NCI-H2107 treated with DMSO at 0.1 percent for 48 hours (cell line): ENCODE results near the gene P3H2.
"Not testable (repeated sequence)": the region's sequence is repeated elsewhere in the genome, so short reads cannot be mapped to it uniquely, and the experiment has no call there.

ENCODE experiments used
- DNase-seq: peaks from one replicate; lab custom pipeline; 2025; ENCODE audit not compliant: unreplicated experiment; lab: John Stamatoyannopoulos, UW

P3H2 gene

DNA sequence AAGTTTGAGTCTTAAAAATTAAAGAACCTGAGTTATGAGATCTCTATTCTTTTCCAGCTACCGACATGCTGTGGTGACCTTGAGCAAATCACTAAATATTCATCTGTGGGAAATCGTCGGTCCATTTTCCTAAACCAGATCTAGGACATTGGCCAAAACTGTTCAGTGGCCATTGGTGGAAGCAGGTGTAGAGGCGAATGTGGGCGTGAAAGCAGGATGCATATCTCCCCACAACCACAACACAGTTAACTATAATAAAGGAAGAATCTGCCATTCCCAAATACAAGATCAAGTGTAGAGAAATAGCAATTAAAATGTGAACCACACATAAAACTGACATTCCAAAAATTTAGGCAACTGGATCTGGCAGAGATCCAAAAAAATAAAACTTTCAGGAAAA is 129.9 kb downstream of the P3H2 start:
- DNase-seq = no peak

DNA sequence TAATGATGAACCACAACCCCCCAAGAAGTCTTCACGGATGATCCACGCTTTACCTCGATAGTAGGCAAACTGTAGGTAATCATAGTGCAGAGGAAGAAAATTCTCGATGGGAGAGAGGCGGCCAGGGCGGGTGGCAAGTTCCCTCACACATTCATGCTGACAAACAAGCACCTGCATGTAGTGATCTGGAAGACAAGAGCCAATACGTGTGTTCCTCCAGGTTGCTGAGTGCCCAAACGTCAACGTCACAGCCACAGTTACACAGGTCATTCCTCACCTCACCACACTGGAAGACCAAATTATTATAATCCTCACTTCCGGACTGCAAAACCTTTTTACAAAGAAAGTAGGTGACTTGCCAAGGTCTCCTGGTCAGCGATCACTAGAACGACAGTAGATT is 131.8 kb downstream of the P3H2 start:
- DNase-seq = no peak

DNA sequence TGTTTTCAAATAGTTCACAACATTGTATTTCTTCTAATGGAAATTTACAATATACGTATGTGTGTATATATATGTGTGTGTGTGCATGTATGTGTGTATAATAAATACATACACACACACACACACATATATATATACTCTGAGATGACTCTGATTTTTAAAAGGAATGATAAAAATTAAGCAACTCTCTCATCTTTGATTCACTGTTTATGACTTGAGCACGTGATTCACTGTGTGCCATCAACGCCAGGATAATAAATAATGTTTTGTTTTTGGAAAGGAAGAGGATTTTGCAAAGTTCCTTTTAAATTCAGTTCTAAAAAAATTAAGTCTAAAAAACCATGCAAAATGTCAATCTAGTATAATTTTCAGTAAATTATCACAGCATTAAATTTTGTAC is 132.4 kb downstream of the P3H2 start:
- no peak for DNase-seq

DNA sequence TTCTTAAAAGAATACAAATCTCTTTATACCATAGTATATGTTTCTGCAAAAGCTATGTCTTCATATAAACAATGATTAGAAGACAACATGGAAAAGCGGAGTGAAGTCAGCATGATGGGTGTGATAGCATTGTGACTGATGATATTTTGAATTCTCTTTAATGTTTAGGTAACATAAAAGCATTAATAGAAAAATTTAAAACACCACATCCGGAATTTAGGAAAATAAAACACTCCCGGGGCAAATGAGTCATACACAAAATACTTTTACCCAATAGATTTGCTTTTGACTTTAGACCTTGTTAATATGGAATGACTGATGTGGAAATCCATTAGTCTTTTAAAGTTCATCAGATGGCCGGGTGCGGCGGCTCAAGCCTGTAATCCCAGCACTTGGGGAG is 134.7 kb downstream of the P3H2 start:
- DNase-seq = no peak

DNA sequence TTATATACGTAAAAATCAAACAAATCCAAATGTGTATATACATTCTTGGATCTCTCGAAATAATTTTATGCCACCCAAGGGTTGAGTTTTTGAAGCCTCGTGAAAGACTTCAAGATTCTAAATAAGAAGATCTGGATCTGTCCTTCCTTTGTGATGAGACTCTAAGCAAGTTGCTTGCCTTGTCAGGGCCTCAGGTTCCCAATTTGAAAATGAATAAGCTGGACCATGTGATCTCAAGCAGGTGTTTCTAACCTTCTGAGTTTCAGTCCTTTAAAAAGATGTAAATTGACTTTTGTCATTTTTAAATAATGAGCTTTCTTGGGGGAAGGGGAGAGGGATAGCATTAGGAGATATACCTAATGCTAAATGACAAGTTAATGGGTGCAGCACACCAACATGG is 137.1 kb downstream of the P3H2 start:
- no peak for DNase-seq

DNA sequence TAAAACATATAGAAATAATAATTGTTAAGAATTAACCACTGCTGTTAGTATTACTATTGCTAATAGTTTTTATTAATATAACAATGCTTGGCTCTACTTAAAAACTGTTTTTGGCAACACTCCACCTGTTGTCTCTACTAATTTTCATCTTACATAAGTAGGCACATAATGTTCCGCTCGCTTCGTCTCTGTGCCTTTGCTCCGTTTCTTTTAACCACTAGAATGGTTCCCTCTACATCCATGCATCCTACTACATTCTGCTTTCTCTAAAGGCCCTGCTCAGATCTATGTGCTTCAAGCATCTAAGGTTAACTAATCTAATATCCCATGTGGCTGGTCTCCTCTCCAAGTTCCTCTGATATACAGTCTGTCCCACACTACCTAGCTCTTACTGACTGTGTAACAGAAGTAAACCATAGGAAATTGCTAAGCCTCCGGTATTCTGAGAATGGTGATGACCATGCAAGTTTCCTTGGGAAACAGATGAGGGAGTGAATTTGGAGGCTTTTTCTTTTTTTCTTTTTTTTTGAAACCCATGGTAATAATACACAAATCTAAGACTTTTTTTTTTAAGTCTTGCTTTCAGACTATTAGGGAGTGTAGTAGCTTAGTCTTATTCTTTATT is 138.3 kb downstream of the P3H2 start:
- no peak for DNase-seq

DNA sequence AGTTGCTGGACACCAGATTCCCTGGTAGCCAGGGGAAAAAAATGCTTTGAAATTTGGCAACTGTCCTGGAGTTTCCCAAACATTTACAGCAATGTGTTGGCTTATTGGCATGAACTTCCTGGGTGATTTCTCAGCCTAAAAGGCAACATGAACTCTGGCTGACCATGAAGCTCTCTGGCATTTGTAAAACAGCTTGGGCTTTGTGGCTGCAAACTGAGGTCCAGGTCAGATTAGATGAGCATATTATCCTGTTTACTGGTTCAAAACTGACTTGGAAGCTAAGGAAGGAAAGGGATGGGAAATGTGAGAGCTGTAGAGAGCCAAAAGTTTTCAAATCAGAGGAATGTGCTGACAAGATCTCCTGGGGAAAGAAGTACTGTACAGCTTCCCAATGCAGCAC is 139.0 kb downstream of the P3H2 start:
- no peak for DNase-seq

DNA sequence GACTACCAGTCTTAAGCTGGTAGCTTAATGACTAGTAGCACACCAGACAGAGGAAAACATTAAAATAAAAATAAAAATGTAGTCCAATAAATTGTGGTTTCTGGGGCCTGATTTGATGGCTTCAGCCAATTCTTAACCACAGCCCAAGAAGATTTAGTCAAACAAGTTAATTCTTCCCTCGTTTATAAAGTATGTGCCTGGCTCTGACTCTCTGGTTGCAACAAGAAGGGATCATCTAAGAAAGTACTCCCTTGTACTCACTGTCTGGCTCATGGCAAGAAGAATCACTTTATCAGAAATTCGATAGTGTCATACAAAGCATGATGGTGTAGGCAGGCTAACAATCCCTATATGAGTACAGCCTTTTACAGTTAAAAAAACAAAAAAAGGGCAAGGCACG is 141.9 kb downstream of the P3H2 start:
- DNase-seq = no peak

DNA sequence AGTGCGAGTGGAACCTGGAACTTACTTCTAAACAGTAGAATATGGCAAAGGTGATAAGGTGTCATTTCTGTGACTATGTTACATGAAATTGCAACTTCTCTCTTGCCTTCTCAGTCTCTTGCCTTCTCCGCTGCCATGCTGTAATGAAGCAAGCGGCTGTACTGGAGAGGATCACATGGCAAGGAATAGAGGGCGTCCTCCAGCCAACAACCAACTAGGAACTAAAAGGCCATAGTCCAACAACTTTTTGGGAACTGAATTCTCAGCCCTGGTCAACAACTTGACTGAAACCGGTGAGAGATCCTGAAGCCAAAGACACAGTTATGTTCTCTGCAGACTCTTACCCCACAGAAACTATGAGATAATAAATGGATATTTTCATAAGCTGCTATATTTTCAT is 143.5 kb downstream of the P3H2 start:
- DNase-seq = no peak

DNA sequence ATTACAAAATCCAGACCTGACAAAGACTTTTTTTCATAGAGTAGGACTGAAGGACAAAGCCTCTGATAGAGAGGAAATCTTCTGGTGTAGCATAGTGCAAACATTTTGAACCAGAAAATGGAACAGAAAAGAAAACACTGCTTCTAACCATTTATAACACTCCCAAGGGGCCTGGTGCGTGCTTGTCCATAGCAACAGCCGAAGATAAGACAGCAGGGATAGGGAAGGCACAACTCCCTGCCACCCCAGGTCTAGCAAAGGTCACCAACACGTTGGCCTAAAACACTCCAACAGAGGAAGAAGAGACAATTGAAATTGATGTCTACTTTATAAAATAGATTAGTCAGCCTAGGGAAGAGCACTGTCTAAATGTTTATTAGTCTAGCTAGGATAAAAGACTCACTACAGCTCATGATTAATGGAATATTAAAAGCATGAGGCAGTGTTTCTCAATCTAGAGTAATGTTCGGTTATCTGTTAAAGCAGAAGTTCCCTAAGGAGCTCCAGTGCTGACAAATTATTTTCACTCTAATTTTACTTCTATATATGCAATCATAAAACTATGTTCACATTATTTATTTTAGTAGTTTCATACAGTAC is 145.2 kb downstream of the P3H2 start:
- DNase-seq = no peak

DNA sequence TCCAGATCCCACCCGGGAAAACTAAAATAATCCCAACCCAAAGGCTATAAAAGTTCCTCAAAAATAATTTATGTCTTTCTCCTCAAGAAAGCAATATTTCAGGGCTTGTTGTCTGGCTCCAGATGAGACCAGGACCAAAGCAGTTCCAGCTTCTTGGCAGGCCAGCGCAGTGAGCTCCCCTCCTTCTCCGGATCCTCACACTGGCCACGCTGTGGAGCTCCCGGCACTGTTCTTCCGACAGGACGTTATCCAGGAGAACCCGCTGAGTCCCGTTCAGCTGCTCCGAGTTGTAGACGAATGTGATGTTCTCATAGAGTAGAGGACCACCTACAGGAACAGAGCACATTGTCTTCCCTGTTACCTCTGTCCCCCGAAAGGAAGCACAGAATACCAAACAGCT is 146.3 kb downstream of the P3H2 start:
- DNase-seq = no peak

DNA sequence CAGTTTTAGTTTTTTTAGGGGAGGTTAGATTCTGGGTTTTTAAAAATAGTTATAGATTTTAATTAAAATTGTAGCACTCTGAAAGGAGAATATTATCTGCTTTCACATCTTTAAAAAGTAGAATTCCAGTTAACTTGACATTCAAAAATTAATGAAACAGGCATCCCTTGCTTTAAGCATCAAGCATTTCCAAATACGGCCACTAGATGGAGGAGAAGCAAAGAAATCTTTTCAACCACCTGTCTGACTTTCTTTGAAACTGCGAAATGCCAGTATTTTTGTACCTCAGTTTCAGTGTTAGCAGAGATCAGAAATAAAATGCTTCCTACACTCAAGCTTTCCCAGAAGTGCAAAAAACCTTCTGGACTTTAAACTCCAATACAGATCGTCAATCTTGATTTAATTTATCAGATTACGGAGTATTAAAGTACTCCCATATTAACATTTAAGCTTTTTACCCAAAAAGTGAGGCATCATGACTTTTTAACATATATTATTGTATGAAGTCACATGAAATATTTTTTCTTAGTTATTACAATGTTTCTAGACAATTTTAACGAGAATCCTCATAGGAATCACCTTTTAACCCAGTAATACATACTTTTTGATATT is 153.3 kb downstream of the P3H2 start:
- DNase-seq = peak; percentile 56

DNA sequence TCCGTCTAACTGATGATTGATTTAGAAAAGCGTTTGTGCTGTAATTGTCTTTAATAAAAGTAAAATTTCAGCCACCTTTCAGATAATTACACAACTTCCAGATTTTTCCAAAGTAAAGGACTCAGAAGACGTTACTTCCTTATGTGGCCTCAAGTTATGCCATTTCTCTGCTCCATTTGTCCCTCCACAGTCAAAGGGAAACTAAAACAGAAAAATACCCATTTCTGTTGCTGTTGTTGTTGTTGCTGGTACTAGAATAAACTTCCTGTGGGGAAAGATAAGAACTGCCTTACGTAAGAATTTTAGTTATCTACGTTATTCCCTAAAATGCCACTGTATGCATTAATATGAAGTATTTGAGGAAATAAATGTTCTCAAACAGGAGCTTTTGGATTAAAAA is 153.9 kb downstream of the P3H2 start:
- no peak for DNase-seq

DNA sequence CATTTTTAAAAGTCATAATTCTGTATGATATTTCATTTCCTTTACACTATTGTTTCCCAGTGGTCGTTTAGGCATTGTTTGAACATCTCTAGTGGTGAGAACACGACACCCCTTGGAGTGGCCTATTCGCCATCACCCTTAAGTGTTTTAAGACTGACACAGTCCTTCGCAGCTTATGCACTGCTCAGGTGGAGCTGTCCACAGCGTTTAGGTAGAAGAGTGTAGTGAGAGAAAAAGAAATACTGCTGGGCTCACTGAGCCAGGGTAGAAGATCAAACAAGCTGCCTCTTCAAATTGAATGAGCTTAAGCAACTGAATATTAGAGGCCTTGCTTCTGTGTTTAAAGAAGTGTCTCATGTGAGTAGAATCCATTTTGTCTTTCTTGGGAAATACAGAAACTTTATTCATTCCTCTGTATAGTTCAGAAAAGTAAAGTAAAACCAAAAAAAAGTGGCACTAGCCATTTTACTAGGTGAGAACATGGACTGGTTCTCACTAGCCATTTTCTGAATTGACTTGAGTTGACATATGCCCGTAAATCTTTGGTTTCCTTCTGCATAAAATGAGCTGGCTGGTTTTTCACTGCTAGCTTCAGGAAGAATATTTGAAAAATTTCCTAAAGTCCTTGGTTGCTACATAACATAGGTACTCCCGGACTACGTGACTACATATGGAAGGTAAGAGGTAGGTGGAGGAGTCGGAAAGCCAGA is 155.9 kb downstream of the P3H2 start:
- DNase-seq = no peak

DNA sequence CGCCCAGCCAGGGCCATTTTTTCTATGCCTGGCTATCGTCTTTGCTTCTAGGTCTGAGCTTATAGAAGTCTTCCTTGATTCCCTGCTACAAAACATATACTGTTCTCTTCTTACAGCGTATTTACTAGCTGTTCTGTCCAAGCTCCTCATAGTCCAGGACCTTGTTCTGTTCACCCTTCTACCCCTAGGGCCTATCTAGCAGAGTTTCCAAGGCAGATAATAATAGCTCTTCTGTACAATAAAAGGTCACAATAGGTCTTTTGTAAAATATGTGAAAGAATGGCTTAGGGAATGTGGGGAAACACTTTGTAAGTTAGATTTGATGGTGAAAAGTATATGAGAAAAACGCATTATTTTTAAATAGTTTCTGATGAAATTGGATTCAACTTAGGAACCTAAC is 158.2 kb downstream of the P3H2 start:
- no peak for DNase-seq

DNA sequence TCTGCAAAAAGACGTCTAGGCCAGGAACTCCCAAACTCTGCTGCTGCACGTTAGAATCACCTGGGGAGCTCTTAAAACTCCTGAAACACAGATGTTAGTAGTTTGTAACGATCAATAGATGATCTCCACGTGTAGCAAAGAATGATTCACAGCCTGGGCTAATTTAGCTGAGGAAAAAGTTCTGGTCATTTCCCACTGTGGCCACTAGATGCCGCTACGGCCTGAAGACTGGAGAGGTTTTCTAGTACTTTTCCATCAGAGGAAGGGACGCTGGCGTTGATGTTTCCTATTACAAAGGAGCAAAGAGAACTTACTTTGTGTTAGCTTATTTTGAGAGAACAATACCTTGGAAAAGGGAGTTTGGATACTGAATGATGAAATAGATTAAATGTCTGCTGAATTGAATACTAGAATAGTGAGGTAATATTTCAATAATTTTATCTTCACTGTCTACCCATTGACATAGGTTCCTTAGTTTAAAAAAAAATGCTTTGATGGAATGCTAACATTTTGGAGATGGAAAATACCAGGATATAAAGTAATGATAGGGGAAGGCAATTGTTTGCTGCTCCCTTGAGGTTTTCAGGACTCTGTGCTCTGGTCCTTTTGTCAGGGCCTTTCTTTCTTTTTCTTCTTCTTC is 159.1 kb downstream of the P3H2 start:
- DNase-seq = peak; percentile 76

DNA sequence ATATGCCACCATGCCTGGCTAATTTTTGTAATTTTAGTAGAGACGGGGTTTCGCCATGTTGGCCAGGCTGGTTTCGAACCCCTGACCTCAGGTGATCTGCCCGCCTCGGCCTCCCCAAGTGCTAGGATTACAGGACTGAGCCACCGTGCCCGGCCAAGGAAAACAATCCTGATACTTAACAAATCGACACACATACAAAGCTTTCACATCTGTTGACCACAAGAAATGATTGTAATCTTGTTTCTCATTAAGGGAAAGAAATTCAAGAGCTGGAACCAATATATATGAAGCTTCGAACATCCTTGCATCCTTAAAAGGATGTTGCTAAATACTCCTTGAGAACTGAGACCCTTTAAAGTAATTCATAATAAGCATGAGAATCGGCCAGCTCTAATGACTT is 159.6 kb downstream of the P3H2 start:
- DNase-seq = not testable (repeated sequence)

DNA sequence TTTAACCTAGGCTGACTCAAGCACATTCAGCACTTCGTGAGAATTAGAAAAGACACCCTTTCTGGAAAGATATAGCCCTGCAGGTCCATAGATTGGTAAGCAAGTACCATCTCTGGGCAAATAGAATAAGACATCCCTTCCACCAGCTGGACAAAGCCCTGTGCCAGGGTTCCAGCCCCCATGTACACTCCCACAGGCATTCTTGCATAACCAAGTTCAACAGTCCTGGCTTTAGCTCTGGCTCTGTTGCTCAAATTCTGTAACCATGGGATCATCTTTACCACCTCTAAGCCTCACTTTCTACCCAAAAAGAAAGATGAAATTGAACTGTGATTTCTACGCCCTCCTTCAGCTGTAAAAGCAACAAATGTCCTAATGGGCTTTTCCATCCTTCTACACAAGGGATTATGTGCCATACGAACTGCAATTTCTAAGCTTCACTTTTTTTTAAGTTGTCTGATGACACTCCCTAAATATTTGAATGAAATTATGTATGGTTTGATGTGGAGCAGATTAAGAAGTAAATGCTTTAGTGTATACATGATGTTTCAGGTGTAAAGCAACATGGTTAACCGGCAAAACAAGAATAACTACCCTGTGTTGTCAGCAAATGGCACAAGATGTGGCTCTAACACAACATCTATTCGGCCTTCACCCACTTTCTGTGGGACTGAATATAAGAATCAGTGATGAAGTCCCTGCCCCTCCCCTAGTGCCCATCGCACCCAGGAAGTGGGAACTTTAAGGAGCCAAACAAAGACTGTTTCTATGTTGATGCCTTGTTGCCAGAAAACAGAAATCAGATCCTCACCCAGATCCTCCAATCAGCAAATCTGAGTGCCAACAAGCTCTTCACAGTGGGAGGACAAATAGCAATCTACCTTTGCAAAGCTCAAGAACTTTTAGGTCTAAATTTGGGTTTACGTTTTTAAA is 165.7 kb downstream of the P3H2 start:
- no peak for DNase-seq

DNA sequence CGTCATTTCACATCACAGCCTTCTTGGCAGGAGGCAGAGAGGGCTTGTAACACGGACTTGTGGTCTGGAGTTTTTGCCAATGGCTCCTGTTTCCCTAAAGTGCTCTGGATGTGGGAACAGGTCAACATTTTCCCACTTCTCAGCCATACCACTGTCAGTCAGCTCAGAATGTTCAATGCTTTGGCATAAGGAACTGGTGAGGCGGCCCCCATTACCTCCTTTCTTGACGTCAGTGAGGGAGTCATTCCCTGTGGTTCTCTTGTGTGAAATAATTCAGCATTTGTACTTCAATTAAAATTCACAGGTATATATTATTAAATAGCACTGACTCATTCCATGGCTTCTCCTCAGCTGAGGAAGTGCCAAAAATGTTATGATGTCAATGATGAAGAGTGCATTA is 167.1 kb downstream of the P3H2 start:
- no peak for DNase-seq

DNA sequence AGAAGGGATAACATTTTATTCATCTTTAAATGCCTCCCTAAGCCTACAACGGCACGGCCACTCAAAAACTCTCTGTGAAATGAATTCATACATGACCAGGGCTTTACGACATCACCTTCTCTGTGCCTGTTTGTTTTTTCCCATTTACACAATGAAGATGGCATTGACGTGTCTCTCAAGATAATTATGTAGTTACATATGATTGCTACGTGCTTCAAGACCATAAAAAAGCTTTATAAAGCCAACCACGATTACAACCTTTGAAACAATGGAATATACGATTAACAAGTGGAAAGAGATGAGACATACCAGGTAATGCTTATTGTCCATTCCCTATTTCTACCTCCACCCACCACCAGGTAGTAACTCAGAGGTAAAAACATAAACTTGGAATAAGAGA is 168.4 kb downstream of the P3H2 start:
- no peak for DNase-seq

DNA sequence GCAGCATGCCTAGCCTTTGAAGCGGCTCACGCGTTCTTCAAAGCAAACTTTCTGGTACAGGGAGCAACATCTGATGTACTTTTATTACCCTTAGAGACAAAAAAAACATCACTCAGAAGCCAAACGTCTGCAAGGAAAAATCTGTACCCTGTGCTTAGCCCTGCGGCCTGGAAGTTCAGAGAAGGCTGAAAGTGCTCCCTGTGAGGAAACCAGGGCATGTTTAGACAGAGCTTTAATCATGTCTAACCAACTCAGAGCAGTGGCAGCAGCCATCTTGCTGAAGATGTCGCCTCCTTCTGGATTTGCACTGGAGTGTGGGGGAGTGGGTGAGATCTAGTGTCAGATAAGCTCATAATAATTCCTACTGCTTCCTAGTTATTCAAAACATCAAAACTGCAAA is 170.4 kb downstream of the P3H2 start:
- DNase-seq = no peak
